Measurements from ENCODE around the gene SEC24B.

DNA sequence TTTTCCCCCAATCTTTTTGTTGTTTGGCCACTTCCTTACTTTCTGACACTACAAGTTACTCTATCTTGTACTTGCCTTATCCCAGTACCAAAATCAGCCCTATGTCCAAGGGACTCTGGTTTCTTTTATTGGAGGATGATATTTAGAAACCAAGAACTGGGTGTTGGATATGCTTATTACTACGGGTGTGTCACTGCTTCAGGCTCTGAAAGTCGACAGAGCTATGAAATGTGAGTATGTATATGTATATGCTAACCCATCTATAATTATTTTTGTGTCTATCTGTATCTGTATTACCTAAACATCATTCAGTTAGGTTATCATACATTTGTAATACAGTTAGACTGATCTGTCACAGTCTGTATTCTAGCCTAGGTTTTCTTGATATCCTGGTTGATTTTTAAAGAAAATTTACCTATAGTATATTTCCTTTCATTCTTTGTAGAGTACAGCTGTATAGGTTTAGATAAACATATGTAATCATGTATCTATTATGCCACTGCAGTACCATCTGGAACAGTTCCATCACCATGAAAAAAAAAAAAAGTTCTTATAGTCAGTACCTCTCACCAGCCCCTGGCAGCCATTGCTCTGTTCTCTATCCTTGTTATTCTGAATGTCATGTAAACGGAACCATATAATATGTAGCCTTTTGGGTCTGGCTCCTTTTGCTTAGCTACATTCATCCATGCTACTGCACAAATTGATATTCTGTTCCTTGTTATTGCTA lies 18.1 kb downstream of the SEC24B start:
- TF ChIP-seq ZNF565 (CRISPR knock-in tag; conservative IDR thresholded peaks at IDR 0.05; ENCODE audit: low read depth) (no peak), ZNF70 (CRISPR knock-in tag; IDR thresholded peaks at IDR 0.05) (no peak), PPARA (CRISPR knock-in tag; IDR thresholded peaks at IDR 0.05; ENCODE audit: borderline replicate concordance) (no peak), ESRRG (CRISPR knock-in tag; IDR thresholded peaks at IDR 0.05) (no peak), BACH2 (CRISPR knock-in tag; IDR thresholded peaks at IDR 0.05; ENCODE audit: borderline replicate concordance) (no peak), GLIS3 (CRISPR knock-in tag; IDR thresholded peaks at IDR 0.05) (no peak)
- TF ChIP-seq, protein P1, sequence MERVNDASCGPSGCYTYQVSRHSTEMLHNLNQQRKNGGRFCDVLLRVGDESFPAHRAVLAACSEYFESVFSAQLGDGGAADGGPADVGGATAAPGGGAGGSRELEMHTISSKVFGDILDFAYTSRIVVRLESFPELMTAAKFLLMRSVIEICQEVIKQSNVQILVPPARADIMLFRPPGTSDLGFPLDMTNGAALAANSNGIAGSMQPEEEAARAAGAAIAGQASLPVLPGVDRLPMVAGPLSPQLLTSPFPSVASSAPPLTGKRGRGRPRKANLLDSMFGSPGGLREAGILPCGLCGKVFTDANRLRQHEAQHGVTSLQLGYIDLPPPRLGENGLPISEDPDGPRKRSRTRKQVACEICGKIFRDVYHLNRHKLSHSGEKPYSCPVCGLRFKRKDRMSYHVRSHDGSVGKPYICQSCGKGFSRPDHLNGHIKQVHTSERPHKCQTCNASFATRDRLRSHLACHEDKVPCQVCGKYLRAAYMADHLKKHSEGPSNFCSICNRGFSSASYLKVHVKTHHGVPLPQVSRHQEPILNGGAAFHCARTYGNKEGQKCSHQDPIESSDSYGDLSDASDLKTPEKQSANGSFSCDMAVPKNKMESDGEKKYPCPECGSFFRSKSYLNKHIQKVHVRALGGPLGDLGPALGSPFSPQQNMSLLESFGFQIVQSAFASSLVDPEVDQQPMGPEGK (CRISPR knock-in tag; IDR thresholded peaks at IDR 0.05; ENCODE audit: borderline replicate concordance): no peak
